K562 (cell line): ENCODE data around the gene CREB3L2. TPM values are rescaled to one million over a fixed set of nuclear protein-coding genes. Genes with fewer than 3 reads are reported as not detected.

ENCODE experiments used
- ATAC-seq: fragments of 200-7000 bp; cut with Tn5 transposase; 3 replicates; pipeline ENCODE4 v1.9.1; 2020; ENCODE audit warnings: moderate library complexity
- BruUV-seq: library from RNA; stranded (reverse); fragments of 400-500 nt; replicated peaks from 2 replicates; lab custom pipeline; 2021; lab: Mats Ljungman, UMichigan
- CTCF ChIA-PET: fragments of 300-600 bp; formaldehyde crosslinking; extraction: SDS; loops from one replicate; lab custom pipeline; 2021; ENCODE audit warnings: low intra/inter-chr PET ratio; lab: Yijun Ruan, JAX
- POLR2A ChIA-PET: fragments of 300-600, 350-650 bp; sonication (Branson Sonifier 250); formaldehyde crosslinking; extraction: SDS; loops from one replicate; lab custom pipeline; 2021; ENCODE audit warnings: antibody characterized with exemption, inconsistent platforms; lab: Yijun Ruan, JAX
- DNase-seq, 4 experiments: peaks; one replicate each; pipeline versions ENCODE4 v3.0.0 to v3.0.0-alpha.2; 2011 to 2018; ENCODE audit warnings: low spot score in 3 of 4, mixed read lengths in 3 of 4; ENCODE audit errors: extremely low read depth in 1 of 4
- FAIRE-seq: peaks from 2 replicates; lab custom pipeline; 2011; peaks lifted over from hg19 to GRCh38; lab: Jason Lieb, UNC
- H2AFZ ChIP-seq: 2 replicates; pipeline ENCODE4 v1.6.0; 2011; ENCODE audit warnings: low read depth, low read length, control low read depth, inconsistent platforms
- H3K27ac ChIP-seq: fragments of 200-600 bp; 3 replicates; pipeline ENCODE4 v1.8.0; 2011; ENCODE audit warnings: low read depth, mild to moderate bottlenecking, control low read depth, inconsistent platforms, low read length, moderate library complexity, mixed read lengths; ENCODE audit errors: extremely low read depth
- H3K27me3 ChIP-seq, 2 experiments: fragments of 300-600 bp in 1 of 2; 2 replicates in 1 of 2; 3 replicates in 1 of 2; pipeline versions ENCODE4 v1.6.0 to v1.8.0; 2011; ENCODE audit warnings: inconsistent platforms in 2 of 2, low read length in 2 of 2, mild to moderate bottlenecking in 1 of 2, mixed read lengths in 1 of 2, moderate library complexity in 1 of 2; ENCODE audit not compliant: control insufficient read depth in 2 of 2, insufficient read depth in 2 of 2
- H3K36me3 ChIP-seq: fragments of 300-600 bp; 3 replicates; pipeline ENCODE4 v1.8.0; 2011; ENCODE audit warnings: mild to moderate bottlenecking, low read length, inconsistent platforms; ENCODE audit not compliant: control insufficient read depth, insufficient read depth
- H3K4me1 ChIP-seq, 2 experiments: fragments of 200-600 bp in 1 of 2; replicated peaks in 1 of 2; 2 replicates in 1 of 2; 3 replicates in 1 of 2; pipeline versions ENCODE4 v1.5.1 to v1.8.0; 2011; ENCODE audit warnings: inconsistent platforms in 2 of 2, low read length in 2 of 2, mild to moderate bottlenecking in 1 of 2, mixed read lengths in 1 of 2, moderate library complexity in 1 of 2; ENCODE audit not compliant: control insufficient read depth in 2 of 2, insufficient read depth in 2 of 2
- H3K4me2 ChIP-seq: 2 replicates; pipeline ENCODE4 v1.6.1; 2011; ENCODE audit warnings: low read length, control low read depth, inconsistent platforms, mixed read lengths; ENCODE audit not compliant: insufficient read depth
- H3K4me3 ChIP-seq: fragments of 200-600 bp; sonication (generic), shearing (Covaris generic); 2 replicates; pipeline ENCODE4 v1.5.1; 2016; ENCODE audit warnings: control low read depth, inconsistent platforms
- H3K79me2 ChIP-seq: fragments of 200-600 bp; 3 replicates; pipeline ENCODE4 v1.8.0; 2011; ENCODE audit warnings: low read length, inconsistent platforms; ENCODE audit not compliant: control insufficient read depth, insufficient read depth
- H3K9ac ChIP-seq, 2 experiments: 2 replicates each; pipeline versions ENCODE4 v1.6.0 to v1.6.1; 2011; ENCODE audit warnings: low read depth in 2 of 2, low read length in 2 of 2, control low read depth in 1 of 2, inconsistent platforms in 1 of 2, mild to moderate bottlenecking in 1 of 2, mixed read lengths in 1 of 2; ENCODE audit not compliant: insufficient read depth in 1 of 2
- H3K9me1 ChIP-seq: one replicate; pipeline ENCODE4 v1.6.0; 2011; ENCODE audit warnings: inconsistent platforms, mild to moderate bottlenecking, low read length, moderate library complexity; ENCODE audit not compliant: control insufficient read depth, insufficient read depth
- H3K9me3 ChIP-seq: replicated peaks from 2 replicates; pipeline ENCODE4 v1.5.1; 2011; ENCODE audit warnings: low read depth, low read length, inconsistent platforms; ENCODE audit not compliant: control insufficient read depth, insufficient read depth
- H4K20me1 ChIP-seq: replicated peaks from 2 replicates; pipeline ENCODE4 v1.6.1; 2011; ENCODE audit warnings: low read length, inconsistent platforms, mixed read lengths; ENCODE audit not compliant: control insufficient read depth, insufficient read depth
- ARID1B ChIP-seq: fragments of 450-650 bp; IDR thresholded peaks from 2 replicates; pipeline ENCODE4 v1.6.1; 2016; ENCODE audit warnings: antibody characterized with exemption, mild to moderate bottlenecking, inconsistent platforms
- DPF2 ChIP-seq: fragments of 450-650 bp; IDR thresholded peaks from 2 replicates; pipeline ENCODE4 v1.6.1; 2016
- ELF2 ChIP-seq: fragments of 250-450 bp; sonication (Bioruptor Pico); IDR thresholded peaks from 2 replicates; pipeline ENCODE4 v1.5.0; 2021; ENCODE audit warnings: mild to moderate bottlenecking
- HSF4 ChIP-seq: fragments of 250-450 bp; sonication (Bioruptor Pico); IDR thresholded peaks from 2 replicates; pipeline ENCODE4 v2.1.2; 2022; ENCODE audit warnings: mild to moderate bottlenecking, moderate library complexity, borderline replicate concordance
- LCOR ChIP-seq: sonication (generic); formaldehyde crosslinking; IDR thresholded peaks from 2 replicates; pipeline ENCODE4 v1.8.0; 2022; ENCODE audit warnings: mild to moderate bottlenecking, missing genetic modification reagents
- MTA3 ChIP-seq: fragments of 450-650 bp; formaldehyde crosslinking; IDR thresholded peaks from 2 replicates; pipeline ENCODE4 v1.6.1; 2017; ENCODE audit warnings: mild to moderate bottlenecking, borderline replicate concordance
- NFRKB ChIP-seq: fragments of 450-650 bp; IDR thresholded peaks from 2 replicates; pipeline ENCODE4 v1.6.1; 2016; ENCODE audit warnings: low read depth
- RFX5 ChIP-seq: IDR thresholded peaks from 2 replicates; pipeline ENCODE4 v1.6.1; 2011; ENCODE audit warnings: low read depth, mild to moderate bottlenecking, improper control_type of control experiment, low read length
- SMARCA4 ChIP-seq: fragments of 450-650 bp; IDR thresholded peaks from 2 replicates; pipeline ENCODE4 v1.6.1; 2016
- ZFX ChIP-seq: sonication (generic); formaldehyde crosslinking; IDR thresholded peaks from 2 replicates; pipeline ENCODE4 v1.8.0; 2022; ENCODE audit warnings: mild to moderate bottlenecking, missing genetic modification reagents, moderate library complexity
- ZNF212 ChIP-seq: fragments of 450-650 bp; formaldehyde crosslinking; IDR thresholded peaks from 2 replicates; pipeline ENCODE4 v1.4.0; 2020; ENCODE audit warnings: mild to moderate bottlenecking
- WGBS: fragments of 100-300 bp; shearing (Covaris generic); methylation state at CpG from one replicate; pipeline ENCODE4 v1.1.6; 2016; ENCODE audit warnings: low coverage, mixed read lengths; ENCODE audit not compliant: insufficient coverage; ENCODE audit errors: missing lambda C conversion rate; 5-methylcytosine and 5-hydroxymethylcytosine counted together
- in situ Hi-C: fragments of 300-500 bp; cut with MboI; formaldehyde crosslinking; loops from 4 replicates; pipeline ENCODE4 v1.15.0; 2018; ENCODE audit warnings: inconsistent platforms, mixed read lengths
- intact Hi-C: fragments of 100-400 bp; cut with micrococcal nuclease; formaldehyde crosslinking; loops from 2 replicates; pipeline ENCODE4 v1.14.2; 2022
- polyA plus RNA-seq, 8 experiments: library from polyadenylated mRNA; depleted of rRNA in 4 of 8; stranded (reverse) in 5 of 8; unstranded in 3 of 8; fragments of >200 nt; fragmentation: Nextera tagmentation in 2 of 8; fragmentation: Illumina TruSeq in 1 of 8; extraction: Ambion mirVana in 2 of 8; extraction: Trizol in 1 of 8; gene quantifications; 2 replicates each; pipeline versions ENCODE4 v1.2.1 to v1.2.3, GENCODE V29; 2011 to 2014; ENCODE audit warnings: inconsistent platforms in 1 of 8, missing spikeins in 1 of 8
- total RNA-seq, 7 experiments: library from RNA; depleted of rRNA in 6 of 7; stranded (reverse); fragments of >200 nt in 6 of 7; fragmentation: Illumina TruSeq in 2 of 7; extraction: Trizol in 2 of 7; gene quantifications; 2 replicates each; pipeline versions ENCODE4 v1.2.1 to v1.2.3, GENCODE V29; 2011 to 2021; ENCODE audit warnings: low replicate concordance in 1 of 7
- TF ChIP-seq, protein P1 (sequence below), 2 experiments: IDR thresholded peaks in 1 of 2; conservative IDR thresholded peaks in 1 of 2; 2 replicates each; pipeline ENCODE4 v1.6.1; 2016; ENCODE audit warnings: low read depth in 2 of 2, mild to moderate bottlenecking in 1 of 2, missing compliant biosample characterization in 1 of 2, missing genetic modification characterization in 1 of 2, moderate library complexity in 1 of 2
- TF ChIP-seq, protein P2 (sequence below): fragments of 200-800 bp; sonication (Bioruptor generic); IDR thresholded peaks from 2 replicates; pipeline ENCODE4 v1.6.1; 2017; ENCODE audit warnings: missing genetic modification characterization, missing compliant biosample characterization
- TF ChIP-seq, protein P3 (sequence below), 2 experiments: fragments of 450-650 bp; conservative IDR thresholded peaks; 2 replicates each; pipeline ENCODE4 v1.6.1; 2017; ENCODE audit warnings: mild to moderate bottlenecking in 2 of 2, moderate library complexity in 2 of 2

The CREB3L2 gene
- total and polyA plus RNA-seq, 9 of the 15 experiments (the other 6 are each of a cell fraction or from before 2014, with no cell fraction given) = 7.1 to 45.6 (median 15.8) TPM

DNA sequence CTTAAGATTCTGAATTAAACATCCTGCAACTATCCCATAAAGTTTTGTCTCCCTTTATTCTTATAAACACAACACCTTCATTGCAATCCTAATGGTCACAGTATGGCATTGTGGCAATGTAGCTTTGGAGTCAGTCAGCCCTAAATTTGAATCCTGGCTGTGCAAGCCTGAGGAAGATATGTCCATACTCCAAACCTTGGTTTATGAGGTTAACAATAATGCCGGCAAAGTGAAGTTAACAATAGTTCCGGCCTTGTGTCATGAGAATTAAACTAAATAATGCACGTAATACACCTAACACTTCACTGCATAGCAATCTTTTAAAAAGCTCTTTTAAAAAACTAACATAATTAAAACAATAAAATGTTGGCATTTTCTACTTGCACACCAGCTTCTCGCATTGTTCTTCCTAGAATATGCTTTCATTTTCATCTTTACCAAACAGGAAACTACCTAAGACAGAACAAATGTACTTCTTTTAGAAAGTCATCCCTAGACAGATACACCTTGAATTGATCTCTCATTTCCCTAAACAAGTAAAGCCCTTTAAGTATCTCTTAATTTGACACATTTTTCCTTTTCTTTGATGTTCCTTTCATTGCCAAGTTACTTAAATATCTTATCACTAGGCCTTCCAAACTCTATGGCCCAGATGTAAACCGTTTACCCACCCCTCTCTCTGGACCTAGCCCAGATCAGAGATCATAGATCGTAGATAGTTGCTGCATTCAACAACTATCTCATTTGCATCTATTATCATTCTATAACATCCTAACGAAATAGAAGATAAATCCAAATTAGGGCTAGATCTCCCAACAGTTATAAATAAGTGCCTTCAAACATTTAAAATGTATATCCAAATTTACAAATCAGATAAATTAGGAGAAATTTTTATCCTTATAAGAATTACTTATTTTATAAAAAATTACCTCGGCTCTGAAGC lies 66.7 kb downstream of the CREB3L2 start:
- H3K9ac ChIP-seq = peak overlapping the region in 1 of 2 experiments; percentile 40; a peak in 3 of 4 replicates
- 15% methylated on average over 8 of the region's 8 CpGs for WGBS
- ChIA-PET POLR2A (interaction anchor here (1.0 to 1.3 kb wide), 3 partner anchors 8 to 61 kb away, joined by 3 to 4 read pairs (median 4); no protein-coding TSS in a partner anchor), CTCF (no interaction called here)
- BruUV-seq = TSS peak; percentile 63
- no peaks in the 10 kb centered on the region for H4K20me1 ChIP-seq
- intact Hi-C loops (loop anchor here (2.0 kb wide), 1 partner anchor 32 kb away; no protein-coding TSS in a partner anchor), in situ Hi-C loops (no loop called here)
- H3K9me3 ChIP-seq = no peaks in the 10 kb centered on the region
- DNase-seq = no peak
- H2AFZ ChIP-seq = peak overlapping the region; percentile 37; the same call in 1 of the 2 replicates
- H3K27ac ChIP-seq = peak overlapping the region; percentile 60
- H3K27me3 ChIP-seq = no peaks in the 10 kb centered on the region
- H3K4me1 ChIP-seq = peaks cover 18 to 58% of the 10 kb centered on the region in 2 experiments
- no peaks in the 10 kb centered on the region for H3K9me1 ChIP-seq
- peaks cover 88% of the 10 kb centered on the region for H3K79me2 ChIP-seq
- H3K36me3 ChIP-seq = peaks cover 3% of the 10 kb centered on the region; the same call in 2 of the 3 replicates
- peak overlapping the region; percentile 54 for H3K4me2 ChIP-seq
- 0 out of 3 replicates have a peak, but pooled peaks have one; percentile 3 for ATAC-seq
- peak overlapping the region; percentile 9; the same call in 1 of the 2 replicates for H3K4me3 ChIP-seq
- FAIRE-seq = no peak
- TF ChIP-seq MTA3 = 0 out of 2 replicates have a peak, but pooled peaks have one; percentile 2
- TF ChIP-seq NFRKB = 0 out of 2 replicates have a peak, but pooled peaks have one; percentile 15
- TF ChIP-seq LCOR (CRISPR knock-in tag) = no peak
- TF ChIP-seq, protein P1, sequence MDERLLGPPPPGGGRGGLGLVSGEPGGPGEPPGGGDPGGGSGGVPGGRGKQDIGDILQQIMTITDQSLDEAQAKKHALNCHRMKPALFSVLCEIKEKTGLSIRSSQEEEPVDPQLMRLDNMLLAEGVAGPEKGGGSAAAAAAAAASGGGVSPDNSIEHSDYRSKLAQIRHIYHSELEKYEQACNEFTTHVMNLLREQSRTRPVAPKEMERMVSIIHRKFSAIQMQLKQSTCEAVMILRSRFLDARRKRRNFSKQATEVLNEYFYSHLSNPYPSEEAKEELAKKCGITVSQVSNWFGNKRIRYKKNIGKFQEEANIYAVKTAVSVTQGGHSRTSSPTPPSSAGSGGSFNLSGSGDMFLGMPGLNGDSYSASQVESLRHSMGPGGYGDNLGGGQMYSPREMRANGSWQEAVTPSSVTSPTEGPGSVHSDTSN (CRISPR knock-in tag; IDR thresholded peaks at IDR 0.05; ENCODE audit: low read depth) = no peak
- TF ChIP-seq, protein P1 (tag; conservative IDR thresholded peaks at IDR 0.05; ENCODE audit: low read depth) = 0 out of 2 replicates have a peak, but pooled peaks have one; percentile 32
- TF ChIP-seq, protein P2, sequence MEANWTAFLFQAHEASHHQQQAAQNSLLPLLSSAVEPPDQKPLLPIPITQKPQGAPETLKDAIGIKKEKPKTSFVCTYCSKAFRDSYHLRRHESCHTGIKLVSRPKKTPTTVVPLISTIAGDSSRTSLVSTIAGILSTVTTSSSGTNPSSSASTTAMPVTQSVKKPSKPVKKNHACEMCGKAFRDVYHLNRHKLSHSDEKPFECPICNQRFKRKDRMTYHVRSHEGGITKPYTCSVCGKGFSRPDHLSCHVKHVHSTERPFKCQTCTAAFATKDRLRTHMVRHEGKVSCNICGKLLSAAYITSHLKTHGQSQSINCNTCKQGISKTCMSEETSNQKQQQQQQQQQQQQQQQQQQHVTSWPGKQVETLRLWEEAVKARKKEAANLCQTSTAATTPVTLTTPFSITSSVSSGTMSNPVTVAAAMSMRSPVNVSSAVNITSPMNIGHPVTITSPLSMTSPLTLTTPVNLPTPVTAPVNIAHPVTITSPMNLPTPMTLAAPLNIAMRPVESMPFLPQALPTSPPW = peak; percentile 44
- TF ChIP-seq ARID1B = 0 out of 2 replicates have a peak, but pooled peaks have one; percentile 30
- no peak for TF ChIP-seq HSF4 (CRISPR knock-in tag)
- TF ChIP-seq, protein P3, sequence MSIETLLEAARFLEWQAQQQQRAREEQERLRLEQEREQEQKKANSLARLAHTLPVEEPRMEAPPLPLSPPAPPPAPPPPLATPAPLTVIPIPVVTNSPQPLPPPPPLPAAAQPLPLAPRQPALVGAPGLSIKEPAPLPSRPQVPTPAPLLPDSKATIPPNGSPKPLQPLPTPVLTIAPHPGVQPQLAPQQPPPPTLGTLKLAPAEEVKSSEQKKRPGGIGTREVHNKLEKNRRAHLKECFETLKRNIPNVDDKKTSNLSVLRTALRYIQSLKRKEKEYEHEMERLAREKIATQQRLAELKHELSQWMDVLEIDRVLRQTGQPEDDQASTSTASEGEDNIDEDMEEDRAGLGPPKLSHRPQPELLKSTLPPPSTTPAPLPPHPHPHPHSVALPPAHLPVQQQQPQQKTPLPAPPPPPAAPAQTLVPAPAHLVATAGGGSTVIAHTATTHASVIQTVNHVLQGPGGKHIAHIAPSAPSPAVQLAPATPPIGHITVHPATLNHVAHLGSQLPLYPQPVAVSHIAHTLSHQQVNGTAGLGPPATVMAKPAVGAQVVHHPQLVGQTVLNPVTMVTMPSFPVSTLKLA (conservative IDR thresholded peaks at IDR 0.05) = peak in 1 of 2 experiments; percentile 24; a peak in 1 of 4 replicates
- peak; percentile 43; the same call in 1 of the 2 replicates for TF ChIP-seq SMARCA4
- TF ChIP-seq ZNF212 (CRISPR knock-in tag) = no peak
- TF ChIP-seq ELF2 = no peak
- TF ChIP-seq RFX5 = no peak
- peak; percentile 45; the same call in 1 of the 2 replicates for TF ChIP-seq DPF2
- TF ChIP-seq ZFX (CRISPR knock-in tag) = peak; percentile 44
